CD14-positive monocyte (primary cell): ENCODE data around the gene SS18L1. TPM values are rescaled to one million over a fixed set of nuclear protein-coding genes. Genes with fewer than 3 reads are reported as not detected.

Experiments
- DNase-seq, 3 donors: peaks; one replicate each; pipeline ENCODE4 v3.0.0-alpha.2; 2011 to 2022
- H2AFZ ChIP-seq: 2 replicates; pipeline ENCODE4 v1.6.0; 2012; ENCODE audit warnings: mild to moderate bottlenecking, low read depth, low read length, inconsistent platforms; ENCODE audit not compliant: insufficient read depth, poor library complexity, severe bottlenecking
- H3K27ac ChIP-seq, 2 donors: 1 replicate in 1 of 2; 2 replicates in 1 of 2; pipeline ENCODE4 v1.5.1; 2012 to 2013; ENCODE audit warnings: low read length in 2 of 2, control low read depth in 1 of 2, inconsistent platforms in 1 of 2, low read depth in 1 of 2, mild to moderate bottlenecking in 1 of 2
- H3K27me3 ChIP-seq, 2 donors: one replicate each; pipeline versions ENCODE4 v1.6.0 to v1.6.1; 2011 to 2013; ENCODE audit warnings: low read length in 2 of 2; ENCODE audit not compliant: control insufficient read depth in 2 of 2, insufficient read depth in 2 of 2
- H3K36me3 ChIP-seq, 2 donors: replicated peaks in 1 of 2; 1 replicate in 1 of 2; 2 replicates in 1 of 2; pipeline versions ENCODE4 v1.5.1 to v1.6.1; 2012 to 2013; ENCODE audit warnings: low read length in 2 of 2, control low read depth in 1 of 2, inconsistent platforms in 1 of 2, mild to moderate bottlenecking in 1 of 2; ENCODE audit not compliant: insufficient read depth in 2 of 2, control insufficient read depth in 1 of 2
- H3K4me1 ChIP-seq, 2 donors: 1 replicate in 1 of 2; 2 replicates in 1 of 2; pipeline versions ENCODE4 v1.5.1 to v1.6.1; 2012 to 2013; ENCODE audit warnings: low read length in 2 of 2, control low read depth in 1 of 2, inconsistent platforms in 1 of 2, mild to moderate bottlenecking in 1 of 2, moderate library complexity in 1 of 2; ENCODE audit not compliant: insufficient read depth in 2 of 2, control insufficient read depth in 1 of 2
- H3K4me2 ChIP-seq: replicated peaks from 2 replicates; pipeline ENCODE3; 2012; ENCODE audit warnings: low read length, moderate library complexity, mild to moderate bottlenecking; ENCODE audit not compliant: poor library complexity, severe bottlenecking; ENCODE audit errors: extremely low read depth
- H3K4me3 ChIP-seq, 3 experiments: fragments of 200-600 bp in 1 of 3; sonication (generic) in 1 of 3; replicated peaks in 1 of 3; 1 replicate in 2 of 3; 2 replicates in 1 of 3; pipeline ENCODE4 v1.5.1; 2011 to 2013; ENCODE audit warnings: low read length in 3 of 3, mild to moderate bottlenecking in 3 of 3, control low read depth in 2 of 3, low read depth in 2 of 3, inconsistent platforms in 1 of 3, moderate library complexity in 1 of 3
- H3K79me2 ChIP-seq: 2 replicates; pipeline ENCODE4 v1.6.0; 2012; ENCODE audit warnings: mild to moderate bottlenecking, control low read depth, inconsistent platforms, low read length, moderate library complexity; ENCODE audit not compliant: insufficient read depth
- H3K9ac ChIP-seq: 2 replicates; pipeline ENCODE4 v1.6.0; 2017; ENCODE audit warnings: low read length, mild to moderate bottlenecking; ENCODE audit not compliant: insufficient read depth, poor library complexity, severe bottlenecking
- H3K9me3 ChIP-seq, 2 donors: replicated peaks in 1 of 2; 1 replicate in 1 of 2; 2 replicates in 1 of 2; pipeline versions ENCODE4 v1.5.1 to v1.6.1; 2012 to 2013; ENCODE audit warnings: low read length in 2 of 2, control low read depth in 1 of 2; ENCODE audit not compliant: control insufficient read depth in 1 of 2, insufficient read depth in 1 of 2
- H4K20me1 ChIP-seq: 2 replicates; pipeline ENCODE4 v1.6.0; 2012; ENCODE audit warnings: mild to moderate bottlenecking, low read length, control low read depth, moderate library complexity; ENCODE audit not compliant: insufficient read depth
- H3K27ac Mint-ChIP-seq, 7 donors: one replicate each; pipeline ENCODE4 v1.8.0; 2020; ENCODE audit warnings: mild to moderate bottlenecking in 7 of 7, mixed read lengths in 7 of 7, moderate library complexity in 6 of 7, inconsistent platforms in 2 of 7
- H3K27me3 Mint-ChIP-seq, 3 donors: one replicate each; pipeline ENCODE4 v1.8.0; 2021 to 2022; ENCODE audit warnings: low read depth in 3 of 3, mild to moderate bottlenecking in 3 of 3, mixed read lengths in 3 of 3, moderate library complexity in 3 of 3, inconsistent platforms in 1 of 3
- H3K36me3 Mint-ChIP-seq, 2 donors: one replicate each; pipeline ENCODE4 v1.8.0; 2020; ENCODE audit warnings: mixed read lengths in 2 of 2, inconsistent platforms in 1 of 2, mild to moderate bottlenecking in 1 of 2
- H3K4me1 Mint-ChIP-seq: one replicate; pipeline ENCODE4 v1.8.0; 2020; ENCODE audit warnings: mild to moderate bottlenecking, mixed read lengths
- H3K4me3 Mint-ChIP-seq, 2 donors: one replicate each; pipeline ENCODE4 v1.8.0; 2020; ENCODE audit warnings: mild to moderate bottlenecking in 2 of 2, mixed read lengths in 2 of 2, moderate library complexity in 1 of 2
- H3K9me3 Mint-ChIP-seq, 7 donors: one replicate each; pipeline ENCODE4 v1.8.0; 2020 to 2022; ENCODE audit warnings: mixed read lengths in 7 of 7, mild to moderate bottlenecking in 6 of 7, moderate library complexity in 6 of 7, inconsistent platforms in 2 of 7
- WGBS: methylation state at CpG from one replicate; pipeline ENCODE4 v1.1.5; 2013; ENCODE audit warnings: missing lambda C conversion rate; ENCODE audit not compliant: insufficient coverage; 5-methylcytosine and 5-hydroxymethylcytosine counted together
- intact Hi-C, 2 donors: fragments of 100-400 bp; cut with micrococcal nuclease; formaldehyde crosslinking; loops; one replicate each; pipeline versions ENCODE4 v1.15.0 to v1.15.1; 2023
- polyA plus RNA-seq, 3 donors: library from polyadenylated mRNA; depleted of rRNA in 1 of 3; unstranded in 2 of 3; stranded (reverse) in 1 of 3; fragments of 300-500 nt in 2 of 3; fragments of >200 nt in 1 of 3; fragmentation: Illumina TruSeq in 2 of 3; gene quantifications; 1 replicate in 2 of 3; 2 replicates in 1 of 3; pipeline ENCODE4 v1.2.3, GENCODE V29; 2012 to 2021
- TF ChIP-seq, protein P1 (sequence below): fragments of 200-600 bp; IDR thresholded peaks from one replicate; pipeline ENCODE4 v1.8.0; 2022; ENCODE audit warnings: antibody characterized with exemption, mild to moderate bottlenecking

SS18L1 gene
- polyA plus RNA-seq, 3 donors = 0.75 to 16.5 (median 1.1) TPM

DNA sequence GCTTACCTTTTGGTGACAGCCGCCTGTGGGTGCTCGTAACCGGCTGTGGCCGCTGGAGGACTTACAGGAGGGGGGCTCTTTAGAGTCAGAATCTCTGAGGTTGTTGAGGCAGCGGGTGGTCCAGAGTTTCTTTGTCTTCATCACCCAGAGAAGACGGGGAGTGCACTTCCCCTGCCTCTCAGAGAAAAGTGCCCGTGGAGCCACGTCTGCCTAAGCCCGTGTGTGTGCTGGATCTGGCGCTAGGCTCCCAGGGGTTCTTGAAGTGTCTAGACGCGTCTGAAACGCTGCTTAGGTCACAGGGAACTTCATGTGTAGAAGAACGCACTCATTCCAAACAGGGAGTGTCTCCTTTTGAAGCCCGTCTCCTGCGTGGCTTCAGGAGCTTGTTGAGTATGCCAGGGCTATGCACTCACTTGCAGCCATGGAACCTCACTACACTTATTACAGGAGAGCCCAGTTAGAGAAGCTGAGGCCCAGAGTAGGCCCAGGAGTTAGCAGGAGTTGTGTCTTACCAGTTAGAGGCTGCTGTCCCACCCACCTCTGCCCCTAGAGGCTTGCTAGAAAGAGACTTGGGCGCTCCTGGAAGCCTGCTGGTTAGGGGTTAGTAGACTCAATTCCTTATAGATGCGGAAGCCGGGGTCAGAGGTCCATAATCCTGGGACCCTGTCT lies 20.0 kb upstream of the SS18L1 start:
- 34% methylated on average over 16 of the region's 19 CpGs for WGBS
- Mint-ChIP-seq H3K27ac (peak overlapping the region in 6 of 7 donors; percentile 42 to 84 (median 64)), H3K36me3 (peaks cover 43 to 46% of the 10 kb centered on the region in 2 donors), H3K4me1 (peaks cover 19% of the 10 kb centered on the region), H3K4me3 (peak overlapping the region; percentile 84 to 89), H3K9me3 (no peaks in the 10 kb centered on the region), H3K27me3 (peaks cover 2 to 9% (median 8%) of the 10 kb centered on the region in 3 donors)
- Histone ChIP-seq H3K27ac (peak overlapping the region in 1 of 2 donors; percentile 14), H3K27me3 (peaks cover 0 to 2% of the 10 kb centered on the region in 2 donors), H3K4me1 (peaks cover 17 to 27% of the 10 kb centered on the region in 2 donors), H3K36me3 (peaks cover 40 to 48% of the 10 kb centered on the region in 2 donors), H2AFZ (peak overlapping the region; percentile 65), H3K4me2 (peak overlapping the region; percentile 94), H3K9ac (peak overlapping the region; percentile 64), H3K79me2 (peaks cover 35% of the 10 kb centered on the region), H3K9me3 (no peaks in the 10 kb centered on the region), H4K20me1 (peaks cover 46% of the 10 kb centered on the region), H3K4me3 (peak overlapping the region; percentile 44 to 81 (median 71))
- TF ChIP-seq, protein P1, sequence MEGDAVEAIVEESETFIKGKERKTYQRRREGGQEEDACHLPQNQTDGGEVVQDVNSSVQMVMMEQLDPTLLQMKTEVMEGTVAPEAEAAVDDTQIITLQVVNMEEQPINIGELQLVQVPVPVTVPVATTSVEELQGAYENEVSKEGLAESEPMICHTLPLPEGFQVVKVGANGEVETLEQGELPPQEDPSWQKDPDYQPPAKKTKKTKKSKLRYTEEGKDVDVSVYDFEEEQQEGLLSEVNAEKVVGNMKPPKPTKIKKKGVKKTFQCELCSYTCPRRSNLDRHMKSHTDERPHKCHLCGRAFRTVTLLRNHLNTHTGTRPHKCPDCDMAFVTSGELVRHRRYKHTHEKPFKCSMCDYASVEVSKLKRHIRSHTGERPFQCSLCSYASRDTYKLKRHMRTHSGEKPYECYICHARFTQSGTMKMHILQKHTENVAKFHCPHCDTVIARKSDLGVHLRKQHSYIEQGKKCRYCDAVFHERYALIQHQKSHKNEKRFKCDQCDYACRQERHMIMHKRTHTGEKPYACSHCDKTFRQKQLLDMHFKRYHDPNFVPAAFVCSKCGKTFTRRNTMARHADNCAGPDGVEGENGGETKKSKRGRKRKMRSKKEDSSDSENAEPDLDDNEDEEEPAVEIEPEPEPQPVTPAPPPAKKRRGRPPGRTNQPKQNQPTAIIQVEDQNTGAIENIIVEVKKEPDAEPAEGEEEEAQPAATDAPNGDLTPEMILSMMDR = no peak
- DNase-seq = no peak
- intact Hi-C loops = loop anchor here (2.0 to 10.0 kb wide), 5 partner anchors 13 to 181 kb away; partner anchors contain the start of genes ADRM1 (in 1 of the 2), MTG2 (in 1 of the 2) and OSBPL2 (in 1 of the 2)

- H3K4me2 ChIP-seq = no peak overlapping the region
These were observed 17.4 kb upstream of the SS18L1 start for GRCh38 chr20:62126141-62126540.

More at GRCh38 chr20:62126141-62126540, 17.4 kb upstream of the SS18L1 start:
- no peak overlapping the region for H2AFZ ChIP-seq
- no peak overlapping the region for H3K27ac ChIP-seq
- H3K27me3 ChIP-seq = no peaks in the 10 kb centered on the region
- peaks cover 13 to 22% of the 10 kb centered on the region in 2 donors for H3K4me1 ChIP-seq
- TF ChIP-seq, protein P1 = no peak
- intact Hi-C loops = loop anchor here in 1 of 2 donors (10.0 kb wide), 1 partner anchor 179 kb away; the partner anchor contains the start of gene ADRM1
- H3K27me3 Mint-ChIP-seq = peaks cover 0 to under 1% (median 0%) of the 10 kb centered on the region in 3 donors
- no peaks in the 10 kb centered on the region for H3K9me3 ChIP-seq
- no peaks in the 10 kb centered on the region for H3K9me3 Mint-ChIP-seq
- no peak overlapping the region for H3K9ac ChIP-seq
- H3K4me3 ChIP-seq = no peak overlapping the region
- H4K20me1 ChIP-seq = peaks cover 65% of the 10 kb centered on the region
- peaks cover 68 to 71% of the 10 kb centered on the region in 2 donors for H3K36me3 Mint-ChIP-seq
- peaks cover 32% of the 10 kb centered on the region for H3K4me1 Mint-ChIP-seq
- no peak overlapping the region for H3K27ac Mint-ChIP-seq
- 97% methylated on average over 20 of the region's 20 CpGs for WGBS
- peaks cover 66 to 74% of the 10 kb centered on the region in 2 donors for H3K36me3 ChIP-seq
- no peak overlapping the region for H3K4me3 Mint-ChIP-seq
- no peak for DNase-seq
- peaks cover 45% of the 10 kb centered on the region for H3K79me2 ChIP-seq
